HepG2 (cell line): ENCODE results near the gene OR14I1. TPM values are rescaled to one million over a fixed set of nuclear protein-coding genes. Genes with fewer than 3 reads are reported as not detected.
A peak's percentile ranks its signal among the peaks of the same experiment; 100 is the strongest.

Experiments
- ATAC-seq: fragments of 200-7000 bp; cut with Tn5 transposase; 3 replicates; pipeline ENCODE4 v1.9.1; 2020; ENCODE audit warnings: mild to moderate bottlenecking, moderate library complexity
- BruUV-seq: library from RNA; stranded (reverse); fragments of 400-500 nt; replicated peaks from 2 replicates; lab custom pipeline; 2021; lab: Mats Ljungman, UMichigan
- CTCF ChIA-PET: fragments of 300-600 bp; formaldehyde crosslinking; extraction: SDS; loops from one replicate; lab custom pipeline; 2021; ENCODE audit warnings: low total read pairs, inconsistent platforms, low intra/inter-chr PET ratio; lab: Yijun Ruan, JAX
- POLR2A ChIA-PET: fragments of 350-600 bp; sonication (Branson Sonifier 250); formaldehyde crosslinking; loops from one replicate; lab custom pipeline; 2020; ENCODE audit warnings: antibody characterized with exemption, inconsistent platforms; lab: Yijun Ruan, JAX
- DNase-seq: peaks from one replicate; pipeline ENCODE4 v3.0.0-alpha.2; 2015; ENCODE audit warnings: low spot score
- FAIRE-seq: peaks from 3 replicates; lab custom pipeline; 2011; peaks lifted over from hg19 to GRCh38; lab: Jason Lieb, UNC
- H2AFZ ChIP-seq: one replicate; pipeline ENCODE4 v1.6.1; 2011; ENCODE audit warnings: low read length, inconsistent platforms
- H3K27ac ChIP-seq: fragments of 300-600 bp; 3 replicates; pipeline ENCODE4 v1.8.0; 2011; ENCODE audit warnings: mixed run types, mild to moderate bottlenecking, mixed read lengths, low read length, inconsistent platforms; ENCODE audit not compliant: insufficient read depth; ENCODE audit errors: extremely low read length
- H3K27me3 ChIP-seq, 2 experiments: fragments of 200-600 bp in 1 of 2; 2 replicates in 1 of 2; 3 replicates in 1 of 2; pipeline versions ENCODE4 v1.6.0 to v1.8.0; 2011; ENCODE audit warnings: low read length in 2 of 2, mild to moderate bottlenecking in 2 of 2, moderate library complexity in 2 of 2, inconsistent platforms in 1 of 2; ENCODE audit not compliant: insufficient read depth in 2 of 2, control insufficient read depth in 1 of 2
- H3K36me3 ChIP-seq, 2 experiments: fragments of 200-600 bp in 1 of 2; replicated peaks in 1 of 2; 2 replicates in 1 of 2; 3 replicates in 1 of 2; pipeline versions ENCODE4 v1.5.1 to v1.8.0; 2011; ENCODE audit warnings: low read length in 2 of 2, inconsistent platforms in 1 of 2; ENCODE audit not compliant: insufficient read depth in 2 of 2, control insufficient read depth in 1 of 2
- H3K4me1 ChIP-seq: 2 replicates; pipeline ENCODE4 v1.5.1; 2012; ENCODE audit warnings: low read length, inconsistent platforms; ENCODE audit not compliant: insufficient read depth
- H3K4me2 ChIP-seq: 2 replicates; pipeline ENCODE4 v1.6.0; 2011; ENCODE audit warnings: low read depth, low read length, inconsistent platforms
- H3K4me3 ChIP-seq, 3 experiments: fragments of 200-600 bp in 1 of 3; sonication (generic), shearing (Covaris generic) in 1 of 3; replicated peaks in 1 of 3; 2 replicates each; pipeline ENCODE4 v1.5.1; 2011 to 2016; ENCODE audit warnings: low read length in 3 of 3, inconsistent platforms in 2 of 3, low read depth in 2 of 3, mild to moderate bottlenecking in 2 of 3, control low read depth in 1 of 3, mixed read lengths in 1 of 3; ENCODE audit not compliant: insufficient read depth in 1 of 3
- H3K79me2 ChIP-seq: one replicate; pipeline ENCODE4 v1.6.1; 2011; ENCODE audit warnings: low read length, inconsistent platforms; ENCODE audit not compliant: insufficient read depth
- H3K9ac ChIP-seq: 2 replicates; pipeline ENCODE4 v1.6.0; 2011; ENCODE audit warnings: mild to moderate bottlenecking, low read depth, low read length, inconsistent platforms; ENCODE audit not compliant: insufficient read depth
- H3K9me3 ChIP-seq: 2 replicates; pipeline ENCODE4 v1.5.1; 2012; ENCODE audit warnings: mild to moderate bottlenecking, low read length
- H4K20me1 ChIP-seq: 2 replicates; pipeline ENCODE4 v1.6.0; 2011; ENCODE audit warnings: inconsistent platforms, mild to moderate bottlenecking, low read length, moderate library complexity; ENCODE audit not compliant: insufficient read depth
- POLR2AphosphoS2 ChIP-seq: IDR thresholded peaks from 2 replicates; pipeline ENCODE4 v1.6.1; 2011; ENCODE audit warnings: low read depth, low read length, improper control_type of control experiment
- ZNF274 ChIP-seq: sonication (generic); formaldehyde crosslinking; IDR thresholded peaks from 2 replicates; pipeline ENCODE4 v1.5.1; 2020; ENCODE audit warnings: mild to moderate bottlenecking, missing genetic modification reagents
- ZNF788 ChIP-seq: sonication (generic); formaldehyde crosslinking; IDR thresholded peaks from 2 replicates; pipeline ENCODE4 v1.5.0; 2020; ENCODE audit warnings: mild to moderate bottlenecking, missing genetic modification reagents, borderline replicate concordance
- WGBS: methylation state at CpG from one replicate; pipeline ENCODE4 v1.1.6; 2017; ENCODE audit warnings: low lambda C conversion rate; 5-methylcytosine and 5-hydroxymethylcytosine counted together
- in situ Hi-C: cut with HindIII; loops from 2 replicates; pipeline ENCODE4 v1.10.0; 2017; ENCODE audit warnings: low pct_unique_long_range_greater_than_20kb; ENCODE audit not compliant: extremely low pct_ligation_motif_present
- intact Hi-C: fragments of 100-400 bp; cut with micrococcal nuclease; formaldehyde crosslinking; loops from one replicate; pipeline ENCODE4 v1.10.0; 2022; ENCODE audit not compliant: unreplicated experiment
- polyA plus RNA-seq, 8 experiments: library from polyadenylated mRNA; depleted of rRNA in 3 of 8; stranded (reverse) in 7 of 8; unstranded in 1 of 8; fragments of >200 nt; fragmentation: Illumina TruSeq in 4 of 8; extraction: Trizol in 4 of 8; gene quantifications; 2 replicates each; pipeline versions ENCODE4 v1.2.1 to v1.2.3, GENCODE V29; 2011 to 2016; ENCODE audit warnings: low read depth in 4 of 8, missing spikeins in 1 of 8, mixed read lengths in 1 of 8; ENCODE audit not compliant: insufficient read depth in 1 of 8
- total RNA-seq, 5 experiments: library from RNA; depleted of rRNA; stranded (reverse); fragments of >200 nt; fragmentation: Illumina TruSeq; extraction: Trizol; gene quantifications; 2 replicates each; pipeline ENCODE4 v1.2.3, GENCODE V29; 2016; ENCODE audit warnings: low read depth in 1 of 5
- TF ChIP-seq, protein P1 (sequence below): sonication (generic); formaldehyde crosslinking; IDR thresholded peaks from 2 replicates; pipeline ENCODE4 v1.5.1; 2020; ENCODE audit warnings: missing genetic modification reagents, mild to moderate bottlenecking, borderline replicate concordance
- TF ChIP-seq, protein P2 (sequence below), 2 experiments: sonication (generic) in 1 of 2; formaldehyde crosslinking in 1 of 2; IDR thresholded peaks; 2 replicates each; pipeline versions ENCODE4 v1.6.1 to v1.9.0; 2014 to 2022; ENCODE audit warnings: antibody characterized with exemption in 1 of 2, borderline replicate concordance in 1 of 2, inconsistent platforms in 1 of 2, low read depth in 1 of 2, missing genetic modification reagents in 1 of 2

The OR14I1 gene
- total and polyA plus RNA-seq, 2 of the 13 experiments (the other 11 are each of a cell fraction or from before 2014, with no cell fraction given), result not detected

DNA sequence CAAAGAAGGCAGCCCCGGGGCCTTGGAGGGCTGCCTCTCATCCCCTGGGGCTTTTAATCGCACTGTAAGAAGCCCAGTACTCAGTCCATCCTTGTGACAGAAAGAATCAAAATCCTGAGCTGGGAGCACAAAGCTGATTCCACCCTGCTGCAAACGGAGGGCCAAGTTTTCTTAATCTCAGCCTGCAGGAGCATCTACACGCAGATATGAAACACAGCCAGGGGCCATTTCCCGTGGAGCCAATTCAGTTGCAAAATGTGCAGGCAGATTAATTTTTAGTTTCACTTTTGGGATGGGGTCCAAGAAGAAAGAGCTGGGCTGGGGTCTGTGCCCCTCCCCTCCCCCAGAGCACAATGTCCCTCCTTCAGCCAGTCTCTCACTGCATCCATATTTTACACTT lies 48.6 kb upstream of the OR14I1 start:
- H4K20me1 ChIP-seq, result no peaks in the 10 kb centered on the region
- no peak; the same call in 2 of the 3 replicates for ATAC-seq
- FAIRE-seq, result no peak
- H3K4me1 ChIP-seq, result peaks cover 21% of the 10 kb centered on the region
- in situ Hi-C loops, result no loop called here
- H2AFZ ChIP-seq, result no peak overlapping the region
- H3K36me3 ChIP-seq, result no peaks in the 10 kb centered on the region
- POLR2A ChIA-PET, result interaction anchor here (0.9 kb wide), 1 partner anchor 108 kb away, joined by 3 read pairs; the partner anchor contains the start of gene ZNF692
- TF ChIP-seq POLR2AphosphoS2, result no peak
- TF ChIP-seq, protein P1, sequence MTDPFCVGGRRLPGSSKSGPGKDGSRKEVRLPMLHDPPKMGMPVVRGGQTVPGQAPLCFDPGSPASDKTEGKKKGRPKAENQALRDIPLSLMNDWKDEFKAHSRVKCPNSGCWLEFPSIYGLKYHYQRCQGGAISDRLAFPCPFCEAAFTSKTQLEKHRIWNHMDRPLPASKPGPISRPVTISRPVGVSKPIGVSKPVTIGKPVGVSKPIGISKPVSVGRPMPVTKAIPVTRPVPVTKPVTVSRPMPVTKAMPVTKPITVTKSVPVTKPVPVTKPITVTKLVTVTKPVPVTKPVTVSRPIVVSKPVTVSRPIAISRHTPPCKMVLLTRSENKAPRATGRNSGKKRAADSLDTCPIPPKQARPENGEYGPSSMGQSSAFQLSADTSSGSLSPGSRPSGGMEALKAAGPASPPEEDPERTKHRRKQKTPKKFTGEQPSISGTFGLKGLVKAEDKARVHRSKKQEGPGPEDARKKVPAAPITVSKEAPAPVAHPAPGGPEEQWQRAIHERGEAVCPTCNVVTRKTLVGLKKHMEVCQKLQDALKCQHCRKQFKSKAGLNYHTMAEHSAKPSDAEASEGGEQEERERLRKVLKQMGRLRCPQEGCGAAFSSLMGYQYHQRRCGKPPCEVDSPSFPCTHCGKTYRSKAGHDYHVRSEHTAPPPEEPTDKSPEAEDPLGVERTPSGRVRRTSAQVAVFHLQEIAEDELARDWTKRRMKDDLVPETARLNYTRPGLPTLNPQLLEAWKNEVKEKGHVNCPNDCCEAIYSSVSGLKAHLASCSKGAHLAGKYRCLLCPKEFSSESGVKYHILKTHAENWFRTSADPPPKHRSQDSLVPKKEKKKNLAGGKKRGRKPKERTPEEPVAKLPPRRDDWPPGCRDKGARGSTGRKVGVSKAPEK (CRISPR knock-in tag), result no peak
- no peak for TF ChIP-seq ZNF274 (CRISPR knock-in tag)
- TF ChIP-seq, protein P2, sequence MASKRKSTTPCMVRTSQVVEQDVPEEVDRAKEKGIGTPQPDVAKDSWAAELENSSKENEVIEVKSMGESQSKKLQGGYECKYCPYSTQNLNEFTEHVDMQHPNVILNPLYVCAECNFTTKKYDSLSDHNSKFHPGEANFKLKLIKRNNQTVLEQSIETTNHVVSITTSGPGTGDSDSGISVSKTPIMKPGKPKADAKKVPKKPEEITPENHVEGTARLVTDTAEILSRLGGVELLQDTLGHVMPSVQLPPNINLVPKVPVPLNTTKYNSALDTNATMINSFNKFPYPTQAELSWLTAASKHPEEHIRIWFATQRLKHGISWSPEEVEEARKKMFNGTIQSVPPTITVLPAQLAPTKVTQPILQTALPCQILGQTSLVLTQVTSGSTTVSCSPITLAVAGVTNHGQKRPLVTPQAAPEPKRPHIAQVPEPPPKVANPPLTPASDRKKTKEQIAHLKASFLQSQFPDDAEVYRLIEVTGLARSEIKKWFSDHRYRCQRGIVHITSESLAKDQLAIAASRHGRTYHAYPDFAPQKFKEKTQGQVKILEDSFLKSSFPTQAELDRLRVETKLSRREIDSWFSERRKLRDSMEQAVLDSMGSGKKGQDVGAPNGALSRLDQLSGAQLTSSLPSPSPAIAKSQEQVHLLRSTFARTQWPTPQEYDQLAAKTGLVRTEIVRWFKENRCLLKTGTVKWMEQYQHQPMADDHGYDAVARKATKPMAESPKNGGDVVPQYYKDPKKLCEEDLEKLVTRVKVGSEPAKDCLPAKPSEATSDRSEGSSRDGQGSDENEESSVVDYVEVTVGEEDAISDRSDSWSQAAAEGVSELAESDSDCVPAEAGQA (IDR thresholded peaks at IDR 0.05; ENCODE audit: low read depth), result no peak
- TF ChIP-seq, protein P2 (CRISPR knock-in tag; IDR thresholded peaks at IDR 0.05; ENCODE audit: borderline replicate concordance), result no peak
- TF ChIP-seq ZNF788 (CRISPR knock-in tag), result no peak
- H3K27ac ChIP-seq, result no peak overlapping the region
- no TSS peak for BruUV-seq
- intact Hi-C loops, result loop anchor here (5.0 kb wide), 1 partner anchor 56 kb away; no protein-coding TSS in a partner anchor
- H3K4me2 ChIP-seq, result peak overlapping the region; percentile 12; the same call in 1 of the 2 replicates
- no peaks in the 10 kb centered on the region for H3K79me2 ChIP-seq
- WGBS, result 52% methylated on average over 4 of the region's 5 CpGs
- no peaks in the 10 kb centered on the region; a peak in 1 of 5 replicates for H3K27me3 ChIP-seq
- CTCF ChIA-PET, result no interaction called here
- no peak for DNase-seq
- no peaks in the 10 kb centered on the region for H3K9me3 ChIP-seq
- H3K4me3 ChIP-seq, result peak overlapping the region in 1 of 3 experiments; percentile 7; a peak in 1 of 6 replicates
- no peak overlapping the region for H3K9ac ChIP-seq
